K562 (cell line): ENCODE data around the gene KCTD12. TPM values are rescaled to one million over a fixed set of nuclear protein-coding genes. Genes with fewer than 3 reads are reported as not detected.

Experiments used
- ATAC-seq: fragments of 200-7000 bp; cut with Tn5 transposase; 3 replicates; pipeline ENCODE4 v1.9.1; 2020; ENCODE audit warnings: moderate library complexity
- BruUV-seq: library from RNA; stranded (reverse); fragments of 400-500 nt; replicated peaks from 2 replicates; lab custom pipeline; 2021; lab: Mats Ljungman, UMichigan
- CTCF ChIA-PET: fragments of 300-600 bp; formaldehyde crosslinking; extraction: SDS; loops from one replicate; lab custom pipeline; 2021; ENCODE audit warnings: low intra/inter-chr PET ratio; lab: Yijun Ruan, JAX
- POLR2A ChIA-PET: fragments of 300-600, 350-650 bp; sonication (Branson Sonifier 250); formaldehyde crosslinking; extraction: SDS; loops from one replicate; lab custom pipeline; 2021; ENCODE audit warnings: antibody characterized with exemption, inconsistent platforms; lab: Yijun Ruan, JAX
- DNase-seq, 4 experiments: peaks; one replicate each; pipeline versions ENCODE4 v3.0.0 to v3.0.0-alpha.2; 2011 to 2018; ENCODE audit warnings: low spot score in 3 of 4, mixed read lengths in 3 of 4; ENCODE audit errors: extremely low read depth in 1 of 4
- FAIRE-seq: peaks from 2 replicates; lab custom pipeline; 2011; peaks lifted over from hg19 to GRCh38; lab: Jason Lieb, UNC
- H2AFZ ChIP-seq: 2 replicates; pipeline ENCODE4 v1.6.0; 2011; ENCODE audit warnings: low read depth, low read length, control low read depth, inconsistent platforms
- H3K27ac ChIP-seq: fragments of 200-600 bp; 3 replicates; pipeline ENCODE4 v1.8.0; 2011; ENCODE audit warnings: low read depth, mild to moderate bottlenecking, control low read depth, inconsistent platforms, low read length, moderate library complexity, mixed read lengths; ENCODE audit errors: extremely low read depth
- H3K27me3 ChIP-seq, 2 experiments: fragments of 300-600 bp in 1 of 2; 2 replicates in 1 of 2; 3 replicates in 1 of 2; pipeline versions ENCODE4 v1.6.0 to v1.8.0; 2011; ENCODE audit warnings: inconsistent platforms in 2 of 2, low read length in 2 of 2, mild to moderate bottlenecking in 1 of 2, mixed read lengths in 1 of 2, moderate library complexity in 1 of 2; ENCODE audit not compliant: control insufficient read depth in 2 of 2, insufficient read depth in 2 of 2
- H3K36me3 ChIP-seq: fragments of 300-600 bp; 3 replicates; pipeline ENCODE4 v1.8.0; 2011; ENCODE audit warnings: mild to moderate bottlenecking, low read length, inconsistent platforms; ENCODE audit not compliant: control insufficient read depth, insufficient read depth
- H3K4me1 ChIP-seq, 2 experiments: fragments of 200-600 bp in 1 of 2; replicated peaks in 1 of 2; 2 replicates in 1 of 2; 3 replicates in 1 of 2; pipeline versions ENCODE4 v1.5.1 to v1.8.0; 2011; ENCODE audit warnings: inconsistent platforms in 2 of 2, low read length in 2 of 2, mild to moderate bottlenecking in 1 of 2, mixed read lengths in 1 of 2, moderate library complexity in 1 of 2; ENCODE audit not compliant: control insufficient read depth in 2 of 2, insufficient read depth in 2 of 2
- H3K4me2 ChIP-seq: 2 replicates; pipeline ENCODE4 v1.6.1; 2011; ENCODE audit warnings: low read length, control low read depth, inconsistent platforms, mixed read lengths; ENCODE audit not compliant: insufficient read depth
- H3K4me3 ChIP-seq: fragments of 200-600 bp; sonication (generic), shearing (Covaris generic); 2 replicates; pipeline ENCODE4 v1.5.1; 2016; ENCODE audit warnings: control low read depth, inconsistent platforms
- H3K79me2 ChIP-seq: fragments of 200-600 bp; 3 replicates; pipeline ENCODE4 v1.8.0; 2011; ENCODE audit warnings: low read length, inconsistent platforms; ENCODE audit not compliant: control insufficient read depth, insufficient read depth
- H3K9ac ChIP-seq, 2 experiments: 2 replicates each; pipeline versions ENCODE4 v1.6.0 to v1.6.1; 2011; ENCODE audit warnings: low read depth in 2 of 2, low read length in 2 of 2, control low read depth in 1 of 2, inconsistent platforms in 1 of 2, mild to moderate bottlenecking in 1 of 2, mixed read lengths in 1 of 2; ENCODE audit not compliant: insufficient read depth in 1 of 2
- H3K9me1 ChIP-seq: one replicate; pipeline ENCODE4 v1.6.0; 2011; ENCODE audit warnings: inconsistent platforms, mild to moderate bottlenecking, low read length, moderate library complexity; ENCODE audit not compliant: control insufficient read depth, insufficient read depth
- H3K9me3 ChIP-seq: replicated peaks from 2 replicates; pipeline ENCODE4 v1.5.1; 2011; ENCODE audit warnings: low read depth, low read length, inconsistent platforms; ENCODE audit not compliant: control insufficient read depth, insufficient read depth
- H4K20me1 ChIP-seq: replicated peaks from 2 replicates; pipeline ENCODE4 v1.6.1; 2011; ENCODE audit warnings: low read length, inconsistent platforms, mixed read lengths; ENCODE audit not compliant: control insufficient read depth, insufficient read depth
- ATF7 ChIP-seq: fragments of 450-650 bp; IDR thresholded peaks from 2 replicates; pipeline ENCODE4 v1.7.1; 2014; ENCODE audit warnings: mild to moderate bottlenecking, moderate library complexity
- CEBPB ChIP-seq: fragments of 450-650 bp; IDR thresholded peaks from 2 replicates; pipeline ENCODE4 v1.6.1; 2016; ENCODE audit warnings: missing genetic modification characterization, missing compliant biosample characterization
- E2F3 ChIP-seq: fragments of 250-450 bp; sonication (Bioruptor Pico); IDR thresholded peaks from 2 replicates; pipeline ENCODE4 v1.4.0; 2020; ENCODE audit warnings: mild to moderate bottlenecking
- FOXP1 ChIP-seq: sonication (generic); formaldehyde crosslinking; IDR thresholded peaks from 2 replicates; pipeline ENCODE4 v1.8.0; 2022; ENCODE audit warnings: mild to moderate bottlenecking, missing genetic modification reagents
- NR3C1 ChIP-seq: sonication (generic); formaldehyde crosslinking; IDR thresholded peaks from 2 replicates; pipeline ENCODE4 v1.8.1; 2022; ENCODE audit warnings: missing genetic modification reagents
- RBM14 ChIP-seq: fragments of 200-400 bp; formaldehyde crosslinking; IDR thresholded peaks from 2 replicates; pipeline ENCODE4 v1.6.1; 2018; ENCODE audit warnings: low read depth, mild to moderate bottlenecking, low read length, moderate library complexity, borderline replicate concordance; ENCODE audit not compliant: insufficient read depth
- ZBTB9 ChIP-seq: fragments of 450-650 bp; formaldehyde crosslinking; IDR thresholded peaks from 2 replicates; pipeline ENCODE4 v1.4.0; 2020; ENCODE audit warnings: mild to moderate bottlenecking, moderate library complexity
- ZMIZ1 ChIP-seq, 2 experiments: fragments of 150-350 bp in 1 of 2; IDR thresholded peaks; 2 replicates each; pipeline ENCODE4 v1.6.1; 2012 to 2016; ENCODE audit warnings: low read depth in 2 of 2, low read length in 2 of 2, mild to moderate bottlenecking in 1 of 2, moderate library complexity in 1 of 2
- ZNF311 ChIP-seq: fragments of 250-450 bp; sonication (Bioruptor Pico); IDR thresholded peaks from 2 replicates; pipeline ENCODE4 v1.4.0; 2020; ENCODE audit warnings: mild to moderate bottlenecking, moderate library complexity
- ZSCAN32 ChIP-seq: fragments of 450-650 bp; formaldehyde crosslinking; IDR thresholded peaks from 2 replicates; pipeline ENCODE4 v1.4.0; 2020; ENCODE audit warnings: mild to moderate bottlenecking, moderate library complexity
- WGBS: fragments of 100-300 bp; shearing (Covaris generic); methylation state at CpG from one replicate; pipeline ENCODE4 v1.1.6; 2016; ENCODE audit warnings: low coverage, mixed read lengths; ENCODE audit not compliant: insufficient coverage; ENCODE audit errors: missing lambda C conversion rate; 5-methylcytosine and 5-hydroxymethylcytosine counted together
- in situ Hi-C: fragments of 300-500 bp; cut with MboI; formaldehyde crosslinking; loops from 4 replicates; pipeline ENCODE4 v1.15.0; 2018; ENCODE audit warnings: inconsistent platforms, mixed read lengths
- intact Hi-C: fragments of 100-400 bp; cut with micrococcal nuclease; formaldehyde crosslinking; loops from 2 replicates; pipeline ENCODE4 v1.14.2; 2022
- polyA plus RNA-seq, 8 experiments: library from polyadenylated mRNA; depleted of rRNA in 4 of 8; stranded (reverse) in 5 of 8; unstranded in 3 of 8; fragments of >200 nt; fragmentation: Nextera tagmentation in 2 of 8; fragmentation: Illumina TruSeq in 1 of 8; extraction: Ambion mirVana in 2 of 8; extraction: Trizol in 1 of 8; gene quantifications; 2 replicates each; pipeline versions ENCODE4 v1.2.1 to v1.2.3, GENCODE V29; 2011 to 2014; ENCODE audit warnings: inconsistent platforms in 1 of 8, missing spikeins in 1 of 8
- total RNA-seq, 7 experiments: library from RNA; depleted of rRNA in 6 of 7; stranded (reverse); fragments of >200 nt in 6 of 7; fragmentation: Illumina TruSeq in 2 of 7; extraction: Trizol in 2 of 7; gene quantifications; 2 replicates each; pipeline versions ENCODE4 v1.2.1 to v1.2.3, GENCODE V29; 2011 to 2021; ENCODE audit warnings: low replicate concordance in 1 of 7
- TF ChIP-seq, protein P1 (sequence below): fragments of 450-650 bp; IDR thresholded peaks from 2 replicates; pipeline ENCODE4 v1.6.1; 2016; ENCODE audit warnings: missing biosample characterization, missing genetic modification characterization
- TF ChIP-seq, protein P2 (sequence below): sonication (generic); formaldehyde crosslinking; IDR thresholded peaks from 2 replicates; pipeline ENCODE4 v1.8.0; 2023; ENCODE audit warnings: mild to moderate bottlenecking, missing genetic modification reagents

Gene KCTD12
- total and polyA plus RNA-seq, 9 of the 15 experiments (the other 6 are each of a cell fraction or from before 2014, with no cell fraction given): 0.14 to 0.93 (median 0.32) TPM

DNA sequence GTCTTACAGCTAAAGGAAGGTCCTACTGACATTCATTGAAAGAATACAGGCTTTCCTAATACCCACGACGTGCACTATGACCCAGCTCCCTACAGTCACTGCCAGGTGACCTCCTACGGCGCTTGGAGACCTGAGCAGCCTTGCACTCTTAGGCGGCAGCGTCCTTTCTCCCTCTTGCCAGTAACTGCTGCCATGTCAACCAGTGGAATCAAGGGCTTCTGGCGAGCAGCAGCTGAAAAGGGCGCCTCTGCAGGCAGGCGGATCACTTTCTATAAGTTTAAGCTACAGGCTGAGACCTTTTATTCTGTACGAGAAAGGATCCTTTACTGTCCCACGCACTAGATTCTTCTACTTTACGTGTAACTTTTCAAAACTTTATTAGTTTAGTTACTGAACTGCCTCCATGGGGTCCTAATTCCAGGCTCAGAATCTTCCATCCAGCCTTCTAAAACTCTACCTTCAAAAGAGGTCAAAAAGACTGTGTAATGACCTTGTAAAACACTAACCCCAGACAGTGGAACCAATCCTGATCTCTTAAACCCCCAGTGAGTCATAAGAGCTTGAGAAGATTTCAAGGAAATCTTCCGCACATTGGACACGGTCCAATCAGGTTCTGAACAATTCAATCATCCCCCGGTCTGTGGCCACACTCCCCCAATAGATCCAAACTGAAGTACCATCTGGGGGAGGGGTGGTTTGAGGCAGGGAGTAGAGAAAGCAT, 1.9 kb downstream of the KCTD12 start (continued):
- no peak for TF ChIP-seq ZMIZ1 (IDR thresholded peaks at IDR 0.05; ENCODE audit: low read depth in 2 of 2, low read length in 2 of 2)

- WGBS: 0% methylated on average over 3 of the region's 3 CpGs
- peaks cover 0 to 14% of the 10 kb centered on the region in 2 experiments; a peak in 2 of 5 replicates for H3K27me3 ChIP-seq
- H3K4me2 ChIP-seq: no peak overlapping the region
- POLR2A ChIA-PET: no interaction called here
- no TSS peak for BruUV-seq
- H3K4me1 ChIP-seq: peaks cover 0 to 20% of the 10 kb centered on the region in 2 experiments; a peak in 2 of 5 replicates
- no peak overlapping the region for H3K9ac ChIP-seq
- no peak overlapping the region for H3K27ac ChIP-seq
- H3K9me3 ChIP-seq: no peaks in the 10 kb centered on the region
- H3K4me3 ChIP-seq: no peak overlapping the region
- in situ Hi-C loops (no loop called here), intact Hi-C loops (no loop called here)
- H3K79me2 ChIP-seq: no peaks in the 10 kb centered on the region
- no peaks in the 10 kb centered on the region for H3K9me1 ChIP-seq
- no peak overlapping the region for H2AFZ ChIP-seq
- no peaks in the 10 kb centered on the region for H3K36me3 ChIP-seq
- no peaks in the 10 kb centered on the region for H4K20me1 ChIP-seq
- ATAC-seq (no peak), FAIRE-seq (no peak), DNase-seq (no peak)
- CTCF ChIA-PET: no interaction called here
- TF ChIP-seq E2F3 (CRISPR knock-in tag): no peak
- TF ChIP-seq NR3C1 (CRISPR knock-in tag): no peak
- TF ChIP-seq, protein P1, sequence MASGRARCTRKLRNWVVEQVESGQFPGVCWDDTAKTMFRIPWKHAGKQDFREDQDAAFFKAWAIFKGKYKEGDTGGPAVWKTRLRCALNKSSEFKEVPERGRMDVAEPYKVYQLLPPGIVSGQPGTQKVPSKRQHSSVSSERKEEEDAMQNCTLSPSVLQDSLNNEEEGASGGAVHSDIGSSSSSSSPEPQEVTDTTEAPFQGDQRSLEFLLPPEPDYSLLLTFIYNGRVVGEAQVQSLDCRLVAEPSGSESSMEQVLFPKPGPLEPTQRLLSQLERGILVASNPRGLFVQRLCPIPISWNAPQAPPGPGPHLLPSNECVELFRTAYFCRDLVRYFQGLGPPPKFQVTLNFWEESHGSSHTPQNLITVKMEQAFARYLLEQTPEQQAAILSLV (tag): no peak
- no peak for TF ChIP-seq CEBPB (tag)
- no peak for TF ChIP-seq RBM14
- TF ChIP-seq, protein P2, sequence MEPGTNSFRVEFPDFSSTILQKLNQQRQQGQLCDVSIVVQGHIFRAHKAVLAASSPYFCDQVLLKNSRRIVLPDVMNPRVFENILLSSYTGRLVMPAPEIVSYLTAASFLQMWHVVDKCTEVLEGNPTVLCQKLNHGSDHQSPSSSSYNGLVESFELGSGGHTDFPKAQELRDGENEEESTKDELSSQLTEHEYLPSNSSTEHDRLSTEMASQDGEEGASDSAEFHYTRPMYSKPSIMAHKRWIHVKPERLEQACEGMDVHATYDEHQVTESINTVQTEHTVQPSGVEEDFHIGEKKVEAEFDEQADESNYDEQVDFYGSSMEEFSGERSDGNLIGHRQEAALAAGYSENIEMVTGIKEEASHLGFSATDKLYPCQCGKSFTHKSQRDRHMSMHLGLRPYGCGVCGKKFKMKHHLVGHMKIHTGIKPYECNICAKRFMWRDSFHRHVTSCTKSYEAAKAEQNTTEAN (CRISPR knock-in tag): no peak
- TF ChIP-seq ZSCAN32: no peak
- no peak for TF ChIP-seq FOXP1 (CRISPR knock-in tag)
- TF ChIP-seq ZBTB9: no peak
- TF ChIP-seq ATF7: no peak
- TF ChIP-seq ZNF311 (CRISPR knock-in tag): no peak
These were observed 3.0 kb downstream of the KCTD12 start for GRCh38 chr13:76883236-76883635.
